ENCODE data around the gene IFT25. TPM values are rescaled to one million over a fixed set of nuclear protein-coding genes. Genes with fewer than 3 reads are reported as not detected.

Gene IFT25
- polyA plus RNA-seq, 1 donor = 68.2 TPM

GRCh38 chr1:53931523-53931922 lies 14.0 kb downstream of the IFT25 start:
- DNase-seq = no peak

GRCh38 chr1:53930932-53931331 lies 14.6 kb downstream of the IFT25 start:
- DNase-seq = no peak

- DNase-seq = no peak
These were observed 16.1 kb downstream of the IFT25 start for GRCh38 chr1:53929246-53929960.

DNA sequence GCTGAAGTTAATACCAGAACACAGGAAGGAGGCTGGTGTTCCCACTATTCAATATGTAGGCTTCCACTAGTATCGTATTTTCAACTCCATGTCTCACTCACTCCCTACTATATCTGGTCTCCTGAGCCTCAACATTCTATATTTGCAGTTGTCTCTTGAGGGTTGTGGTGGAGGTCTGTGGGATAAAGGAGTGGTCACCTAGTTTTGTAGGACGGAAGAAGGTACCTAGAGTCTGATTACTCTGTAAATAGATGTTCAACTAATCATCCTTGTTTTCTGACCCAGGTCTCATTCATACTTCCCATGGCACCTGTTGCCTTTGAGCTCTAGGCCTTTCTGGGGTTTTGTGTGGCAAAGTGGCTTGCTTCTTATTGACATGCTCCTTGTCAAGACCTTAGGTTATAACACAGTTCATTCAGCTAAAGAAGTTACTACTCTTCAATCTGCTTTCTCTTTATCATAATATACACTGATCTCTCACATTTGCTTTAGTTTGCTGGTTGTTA lies 18.1 kb downstream of the IFT25 start:
- DNase-seq = no peak

DNA sequence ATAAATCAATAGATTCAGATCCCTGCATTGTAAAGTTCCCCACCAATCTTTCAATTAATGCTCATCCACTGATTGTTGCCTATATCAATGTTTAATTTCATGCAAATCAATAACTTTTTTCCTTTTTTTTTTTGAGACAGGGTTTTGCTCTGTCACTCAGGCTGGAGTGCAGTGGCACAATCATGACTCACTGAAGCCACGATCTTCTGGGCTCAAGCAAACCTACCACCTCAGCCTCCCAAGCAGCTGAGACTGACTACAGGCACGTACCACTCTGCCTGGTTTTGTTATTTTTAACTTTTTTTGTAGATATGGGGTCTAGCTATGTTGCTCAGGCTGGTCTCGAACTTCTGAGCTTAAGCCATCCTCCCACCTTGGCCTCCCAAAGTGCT lies 25.8 kb downstream of the IFT25 start:
- DNase-seq = no peak

DNA sequence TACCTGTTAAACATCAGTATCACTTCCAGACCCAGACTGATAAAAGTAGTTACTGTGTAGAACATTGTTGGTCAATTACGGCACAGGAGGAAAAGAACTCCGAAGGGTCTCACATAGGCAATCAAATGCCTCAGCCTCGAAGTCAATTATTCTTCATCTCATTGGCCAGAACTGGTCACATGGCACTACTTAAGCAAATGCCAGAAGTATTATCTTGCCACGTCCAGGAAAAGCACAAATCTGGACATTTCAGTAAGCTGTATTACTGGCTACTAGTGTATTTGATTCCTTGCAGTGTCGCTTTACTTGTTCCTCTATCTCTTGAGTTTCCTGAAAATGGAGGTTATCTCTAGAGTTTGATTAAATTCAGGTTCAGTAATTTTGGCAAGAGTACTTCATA lies 27.2 kb downstream of the IFT25 start:
- DNase-seq = no peak

- DNase-seq = no peak
These were observed 32.0 kb downstream of the IFT25 start for GRCh38 chr1:53913352-53914033.

GRCh38 chr1:53911442-53911841 lies 34.1 kb downstream of the IFT25 start:
- no peak for DNase-seq

GRCh38 chr1:53909946-53910345 lies 35.6 kb downstream of the IFT25 start:
- DNase-seq = no peak

GRCh38 chr1:53906121-53906520 lies 39.4 kb downstream of the IFT25 start:
- DNase-seq = no peak

GRCh38 chr1:53905509-53905908 lies 40.0 kb downstream of the IFT25 start:
- DNase-seq = no peak

DNA sequence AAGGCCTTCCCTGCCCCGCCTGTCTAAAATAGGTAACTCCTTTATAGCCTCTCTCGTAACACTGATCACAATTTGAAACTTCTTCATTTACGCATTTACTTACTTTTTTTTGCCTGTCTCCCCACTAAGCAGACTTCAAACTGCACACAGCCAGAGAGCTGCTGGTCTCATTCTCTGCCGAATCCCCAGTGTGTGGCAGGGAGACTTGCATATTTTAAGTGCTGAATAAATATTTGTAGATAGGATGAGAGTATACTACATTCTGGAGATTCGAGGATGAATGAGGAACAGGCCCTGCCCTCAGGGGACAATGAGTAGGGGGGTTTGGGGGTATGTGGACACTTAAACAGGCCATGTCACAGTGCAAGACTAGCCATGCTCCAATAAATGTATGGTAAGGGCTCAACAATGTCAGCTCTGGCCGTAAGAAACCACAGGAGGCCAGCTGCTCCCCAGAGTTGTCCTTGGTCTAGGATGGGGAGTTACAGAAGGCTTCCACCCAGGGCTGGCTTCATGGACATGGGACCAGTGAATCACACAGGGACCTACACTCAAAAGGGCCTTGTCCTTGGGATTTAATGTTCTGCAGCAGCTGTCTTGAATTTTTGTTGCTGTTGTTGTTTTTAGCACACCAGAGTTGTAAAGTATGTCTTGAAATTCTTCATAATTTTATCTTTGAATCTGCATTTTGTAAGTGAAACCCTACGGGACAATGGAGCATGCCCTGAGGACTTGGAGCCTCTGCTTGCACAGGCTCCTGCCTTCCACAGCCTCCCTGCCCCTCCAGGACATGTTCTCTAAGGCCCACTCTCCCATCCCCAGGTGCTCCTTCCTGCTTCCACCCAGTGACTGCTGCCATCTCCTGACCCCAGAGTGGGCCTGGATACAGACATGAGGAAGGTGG lies 43.0 kb downstream of the IFT25 start:
- DNase-seq = no peak

DNA sequence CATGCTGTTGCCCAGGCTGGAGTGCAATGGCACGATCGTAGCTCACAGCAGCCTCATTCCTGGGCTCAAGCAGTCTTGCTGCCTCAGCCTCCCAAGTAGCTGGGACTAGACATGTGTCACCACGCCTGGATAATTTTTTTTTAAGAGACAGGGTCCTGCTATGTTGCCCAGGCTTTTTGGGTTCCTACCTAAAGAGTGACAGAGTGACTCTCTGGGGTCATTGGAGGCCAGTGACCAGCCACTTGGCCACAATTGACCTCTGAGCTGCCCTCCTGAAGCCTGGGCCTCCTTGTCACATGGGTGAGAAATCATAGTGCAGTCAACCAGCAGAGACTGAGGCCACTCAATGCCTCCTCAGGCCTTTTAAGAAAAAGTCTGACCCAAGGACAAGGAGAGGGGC lies 45.8 kb downstream of the IFT25 start:
- DNase-seq = no peak

- peak; percentile 69 for DNase-seq
These were observed 46.3 kb downstream of the IFT25 start for GRCh38 chr1:53899206-53899628.

DNA sequence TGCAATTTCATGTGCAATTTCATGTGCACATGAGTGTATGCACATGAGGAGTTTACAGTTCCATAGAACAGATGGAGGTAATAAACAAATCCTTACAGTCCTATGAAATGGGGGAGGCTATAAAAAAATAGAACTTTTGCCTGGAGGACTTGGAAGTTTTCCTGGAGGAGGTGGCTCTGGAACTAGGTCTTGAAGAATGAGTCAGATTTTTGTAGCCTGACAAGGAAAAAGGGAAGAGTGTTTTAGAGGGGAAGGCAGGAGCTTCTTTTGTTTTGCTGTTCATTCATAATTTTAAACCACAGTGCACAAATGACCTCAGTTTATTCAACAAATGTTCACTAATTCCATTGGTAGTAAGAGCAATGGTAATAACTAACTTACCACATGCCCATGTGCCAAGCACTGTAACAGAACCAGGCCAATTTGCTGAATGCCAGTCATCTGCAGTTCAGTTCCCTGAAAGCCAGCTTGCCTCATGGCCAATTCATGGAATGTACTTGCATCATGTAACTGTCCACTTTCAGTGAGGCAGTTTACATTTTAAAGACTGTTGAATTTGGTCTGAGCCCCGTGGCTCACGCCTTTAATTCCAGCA lies 48.8 kb downstream of the IFT25 start:
- DNase-seq = no peak

DNA sequence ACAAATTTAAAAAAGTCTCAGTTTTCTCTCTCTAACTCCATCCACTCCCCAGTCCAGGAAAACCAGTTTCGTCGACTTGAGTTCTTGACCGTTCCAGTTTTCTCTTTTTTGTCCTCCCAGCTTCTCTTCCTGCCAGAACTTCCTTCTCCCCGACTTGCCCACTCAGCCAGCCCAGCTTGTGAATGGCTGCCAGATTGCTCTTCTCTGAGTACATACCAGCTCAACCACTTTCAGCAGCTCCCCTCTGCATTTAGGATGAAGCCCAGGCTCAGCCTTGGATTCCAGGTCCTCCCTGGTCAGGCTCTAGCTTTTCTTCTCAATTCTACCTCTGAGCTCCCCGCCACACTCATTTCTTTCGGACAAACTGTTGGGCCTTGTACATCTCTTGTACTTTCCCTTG lies 50.1 kb downstream of the IFT25 start:
- DNase-seq = no peak

DNA sequence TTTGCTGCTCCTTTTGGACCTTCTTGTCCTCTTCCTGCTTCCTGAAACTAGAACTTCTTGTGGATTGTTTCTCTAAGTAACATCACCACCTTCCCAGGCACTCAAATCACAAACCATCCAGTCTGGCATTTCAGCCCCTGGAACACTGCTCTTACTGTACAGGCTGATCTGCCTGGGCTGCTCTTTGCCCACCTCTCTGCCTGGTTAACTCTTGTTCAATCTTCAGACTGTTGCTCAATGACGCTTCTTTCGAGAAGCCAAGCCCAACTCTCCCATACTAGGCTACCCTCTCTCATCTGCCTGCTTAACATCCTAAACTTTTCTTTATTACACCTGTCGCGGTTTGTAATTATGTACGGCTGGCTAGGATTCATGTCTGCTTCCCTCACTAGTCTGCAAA lies 50.9 kb downstream of the IFT25 start:
- no peak for DNase-seq

DNA sequence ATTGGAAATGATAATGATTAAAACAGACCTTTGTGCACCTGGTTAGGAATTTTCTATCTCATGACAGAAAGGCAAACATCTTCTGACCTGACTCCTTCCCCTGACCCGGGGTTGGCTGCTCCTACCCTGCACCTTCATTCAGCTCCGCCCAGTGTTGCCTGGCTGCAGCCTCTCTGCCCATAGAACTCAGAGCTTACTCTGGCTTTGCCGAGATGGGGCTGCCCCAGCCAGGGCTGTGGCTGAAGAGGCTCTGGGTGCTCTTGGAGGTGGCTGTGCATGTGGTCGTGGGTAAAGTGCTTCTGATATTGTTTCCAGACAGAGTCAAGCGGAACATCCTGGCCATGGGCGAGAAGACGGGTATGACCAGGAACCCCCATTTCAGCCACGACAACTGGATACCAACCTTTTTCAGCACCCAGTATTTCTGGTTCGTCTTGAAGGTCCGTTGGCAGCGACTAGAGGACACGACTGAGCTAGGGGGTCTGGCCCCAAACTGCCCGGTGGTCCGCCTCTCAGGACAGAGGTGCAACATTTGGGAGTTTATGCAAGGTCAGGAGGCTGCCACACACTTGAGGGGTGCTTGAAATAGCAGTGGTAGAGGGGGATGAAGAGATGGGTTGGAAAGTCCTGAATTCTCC lies 51.4 kb downstream of the IFT25 start, which contains the start of gene DIO1:
Gene DIO1, plus strand, starts transcription at position 189 of the 638 bp plus-strand sequence. Its CDS starts 24 bp downstream, at position 213.
- no peak for DNase-seq

- DNase-seq = no peak
These were observed 52.6 kb downstream of the IFT25 start for GRCh38 chr1:53892911-53893310.

- no peak for DNase-seq
These were observed 53.8 kb downstream of the IFT25 start for GRCh38 chr1:53891678-53892077.

- no peak for DNase-seq
These were observed 54.5 kb downstream of the IFT25 start for GRCh38 chr1:53891018-53891417.

GRCh38 chr1:53890522-53890941 lies 55.0 kb downstream of the IFT25 start:
- no peak for DNase-seq

Measured in left kidney (tissue), 2 donors.